Measurements from ENCODE around the gene ERMAP.

ERMAP gene, protein sequence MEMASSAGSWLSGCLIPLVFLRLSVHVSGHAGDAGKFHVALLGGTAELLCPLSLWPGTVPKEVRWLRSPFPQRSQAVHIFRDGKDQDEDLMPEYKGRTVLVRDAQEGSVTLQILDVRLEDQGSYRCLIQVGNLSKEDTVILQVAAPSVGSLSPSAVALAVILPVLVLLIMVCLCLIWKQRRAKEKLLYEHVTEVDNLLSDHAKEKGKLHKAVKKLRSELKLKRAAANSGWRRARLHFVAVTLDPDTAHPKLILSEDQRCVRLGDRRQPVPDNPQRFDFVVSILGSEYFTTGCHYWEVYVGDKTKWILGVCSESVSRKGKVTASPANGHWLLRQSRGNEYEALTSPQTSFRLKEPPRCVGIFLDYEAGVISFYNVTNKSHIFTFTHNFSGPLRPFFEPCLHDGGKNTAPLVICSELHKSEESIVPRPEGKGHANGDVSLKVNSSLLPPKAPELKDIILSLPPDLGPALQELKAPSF

DNA sequence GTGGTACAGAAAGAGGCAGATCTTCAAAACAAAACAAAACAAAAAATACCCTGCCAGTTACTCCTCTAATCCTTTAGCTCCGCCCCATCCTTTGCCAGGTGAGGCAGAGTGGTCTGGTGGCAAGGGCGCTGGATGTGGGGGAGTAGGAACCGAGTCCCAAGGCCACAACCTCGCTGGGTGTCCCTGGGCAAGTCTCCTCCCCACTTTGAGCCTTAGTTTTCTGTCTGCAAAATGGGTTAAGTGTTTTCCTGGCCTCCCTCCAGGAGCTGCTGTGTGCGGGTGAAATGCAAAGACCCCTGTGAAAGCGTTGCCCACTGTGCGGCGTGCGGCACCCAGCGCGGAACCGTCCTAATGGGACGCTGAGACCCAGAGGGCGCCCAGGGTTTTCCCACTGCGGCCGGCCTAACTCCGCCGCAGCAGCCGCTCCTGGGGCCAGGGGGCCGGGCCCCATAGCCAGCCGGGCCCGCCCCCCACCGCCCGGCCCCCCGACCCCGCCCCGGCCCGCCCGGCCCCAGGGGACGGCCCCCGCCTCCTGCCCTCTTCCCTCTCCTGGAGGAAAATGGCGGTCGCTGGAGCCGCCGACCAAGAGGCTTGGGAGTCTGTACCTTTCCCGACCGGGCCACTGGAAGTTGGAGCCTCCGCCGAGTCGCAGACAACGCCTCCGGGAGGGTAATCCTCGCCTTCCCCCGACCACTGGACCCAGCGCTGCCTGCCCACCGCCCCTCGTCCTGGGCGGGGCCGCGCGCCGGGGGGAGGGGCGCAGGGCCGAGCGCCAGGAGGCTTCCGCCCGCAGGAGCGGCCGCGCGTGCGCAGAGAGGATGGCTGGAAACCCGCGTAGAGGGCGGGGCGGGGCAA, at the start of gene ERMAP, which contains the start of gene SVBP:
ERMAP (plus strand) TSS at position 538 of the 855 bp plus-strand sequence. CDS start 13,327 bp downstream, outside the sequence.
SVBP (minus strand) TSS at position 813 of the 855 bp plus-strand sequence. CDS start 853 bp downstream, outside the sequence.
- peak; percentile 91 to 96 for DNase-seq

- no peak for DNase-seq
These were observed 49.4 kb upstream of the ERMAP start for GRCh38 chr1:42767510-42768000.

DNA sequence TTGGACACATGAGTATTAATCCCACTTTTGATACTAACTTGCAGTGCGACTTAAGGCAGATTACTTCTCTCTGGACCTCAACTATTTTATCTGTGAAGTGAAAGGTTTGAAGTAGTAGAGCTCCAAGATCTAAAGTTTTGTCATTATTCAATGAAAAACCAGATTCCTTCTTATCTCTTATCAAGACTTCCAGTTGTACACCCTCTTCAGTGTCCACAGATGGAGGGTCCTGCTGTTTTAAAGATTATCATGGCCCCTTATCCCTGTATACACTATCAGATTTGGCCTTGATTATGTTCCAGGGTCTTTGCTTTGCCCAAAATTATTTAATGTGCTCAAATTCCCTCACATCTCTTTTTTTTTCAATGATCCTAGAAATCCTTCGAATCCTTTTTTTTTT, 48.8 kb upstream of the ERMAP start:
- DNase-seq, result no peak

- DNase-seq, result no peak
These were observed 47.1 kb upstream of the ERMAP start for GRCh38 chr1:42769811-42770210.

DNA sequence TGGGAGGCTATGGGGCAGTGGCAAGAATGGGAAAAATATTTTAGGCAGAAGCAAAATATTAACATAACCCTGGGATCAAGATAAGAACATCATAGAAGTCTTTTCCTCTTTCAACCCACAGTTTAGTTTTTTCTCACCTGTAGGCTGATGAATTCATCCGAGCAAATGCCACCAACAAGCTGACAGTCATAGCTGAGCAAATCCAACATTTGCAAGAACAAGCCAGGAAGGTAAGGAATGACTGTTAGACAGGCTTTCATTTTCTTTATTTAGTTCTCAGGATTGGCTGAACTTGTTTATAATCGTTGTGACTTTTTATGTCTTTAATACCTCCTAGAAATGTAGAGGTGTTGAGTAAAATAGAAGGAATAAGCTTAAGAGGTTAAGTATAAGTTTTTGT, 43.5 kb upstream of the ERMAP start:
- no peak for DNase-seq

DNA sequence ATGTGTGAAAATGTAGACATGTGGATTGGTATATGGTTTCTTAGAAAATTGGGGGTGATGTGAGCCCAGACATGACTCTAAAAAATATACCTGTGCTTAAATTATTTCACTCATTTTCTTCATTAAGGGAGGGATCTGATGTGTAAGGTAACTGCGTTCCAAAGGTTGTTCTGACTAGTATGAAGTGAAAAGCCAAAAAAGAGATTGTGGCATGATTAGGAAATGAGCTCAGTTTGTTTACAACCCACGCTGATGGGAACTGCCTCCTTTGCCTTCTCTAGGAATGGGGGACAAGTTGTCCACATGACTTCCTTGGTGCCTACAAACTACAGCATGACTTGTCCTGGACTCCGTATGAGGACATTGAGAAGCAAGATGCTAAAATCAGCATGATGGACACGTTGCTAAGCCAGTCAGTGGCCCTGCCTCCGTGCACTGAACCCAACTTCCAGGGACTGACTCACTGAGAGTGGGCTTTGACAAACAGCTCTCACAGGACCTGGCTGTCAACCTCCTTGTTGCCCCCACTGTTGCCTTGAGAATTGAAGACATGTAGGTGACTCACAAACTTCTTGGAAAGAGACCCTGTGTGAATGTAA, 41.9 kb upstream of the ERMAP start:
- DNase-seq, result no peak

GRCh38 chr1:42776502-42776901, 40.4 kb upstream of the ERMAP start:
- no peak for DNase-seq

DNA sequence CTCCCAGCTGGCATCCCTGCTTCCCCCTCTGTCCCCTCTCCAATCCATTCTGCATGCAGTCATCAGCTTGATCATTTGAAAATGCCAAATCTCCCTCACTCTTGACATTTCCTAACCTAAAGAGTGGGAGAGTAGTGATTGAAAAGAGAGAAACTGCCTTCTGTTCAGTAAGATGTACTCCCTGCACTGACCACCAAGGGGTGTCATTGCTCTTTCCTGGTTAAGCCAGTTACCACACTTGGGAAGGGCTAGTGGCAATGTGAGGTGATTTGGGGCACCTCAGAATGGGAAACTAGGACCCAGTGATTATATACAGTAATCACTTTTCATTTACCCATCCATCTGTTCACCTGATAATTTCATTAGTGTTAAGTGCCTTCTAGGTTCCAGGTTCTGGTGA, 39.1 kb upstream of the ERMAP start:
- DNase-seq, result peak; percentile 25 to 49

GRCh38 chr1:42779725-42780124, 37.2 kb upstream of the ERMAP start:
- no peak for DNase-seq

DNA sequence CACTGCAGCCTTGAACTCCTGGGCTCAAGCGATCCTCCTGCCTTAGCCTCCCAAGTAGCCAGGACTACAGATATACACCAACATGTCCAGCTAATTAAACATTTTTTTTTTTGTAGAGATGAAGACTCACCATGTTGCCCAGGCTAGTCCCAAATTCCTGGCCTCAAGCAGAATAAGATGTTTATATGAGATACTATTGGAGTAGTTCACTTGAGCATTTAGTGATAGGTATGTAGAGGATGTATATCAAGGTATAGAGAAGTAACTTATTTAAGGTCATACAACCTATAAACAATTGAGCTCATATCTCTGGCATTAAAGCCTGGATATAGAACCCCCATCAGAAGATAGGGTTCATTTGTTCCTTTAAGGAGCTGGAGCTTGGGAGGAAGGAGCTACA, 36.7 kb upstream of the ERMAP start:
- no peak for DNase-seq

- DNase-seq, result no peak
These were observed 33.8 kb upstream of the ERMAP start for GRCh38 chr1:42783092-42783491.

DNA sequence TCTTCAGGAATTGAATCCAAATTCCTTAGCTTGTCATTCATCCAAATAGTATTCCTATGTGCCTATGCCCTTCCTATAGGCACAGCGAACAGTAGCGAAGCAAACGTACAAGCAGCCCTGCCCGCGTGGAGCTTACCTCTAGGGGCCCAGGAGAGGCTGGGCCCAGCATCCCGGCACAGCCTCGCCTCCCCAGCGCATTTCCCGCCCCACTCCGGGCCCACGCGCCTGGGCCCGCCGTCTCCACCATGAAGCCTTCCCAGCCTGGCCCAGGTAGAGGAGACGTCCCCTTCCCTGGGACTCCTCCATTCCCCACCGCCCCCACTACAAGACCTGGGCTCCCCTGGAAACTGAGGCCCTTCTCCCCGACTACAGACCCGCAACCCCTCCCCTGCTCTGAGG, 32.4 kb upstream of the ERMAP start:
- DNase-seq, result no peak

DNA sequence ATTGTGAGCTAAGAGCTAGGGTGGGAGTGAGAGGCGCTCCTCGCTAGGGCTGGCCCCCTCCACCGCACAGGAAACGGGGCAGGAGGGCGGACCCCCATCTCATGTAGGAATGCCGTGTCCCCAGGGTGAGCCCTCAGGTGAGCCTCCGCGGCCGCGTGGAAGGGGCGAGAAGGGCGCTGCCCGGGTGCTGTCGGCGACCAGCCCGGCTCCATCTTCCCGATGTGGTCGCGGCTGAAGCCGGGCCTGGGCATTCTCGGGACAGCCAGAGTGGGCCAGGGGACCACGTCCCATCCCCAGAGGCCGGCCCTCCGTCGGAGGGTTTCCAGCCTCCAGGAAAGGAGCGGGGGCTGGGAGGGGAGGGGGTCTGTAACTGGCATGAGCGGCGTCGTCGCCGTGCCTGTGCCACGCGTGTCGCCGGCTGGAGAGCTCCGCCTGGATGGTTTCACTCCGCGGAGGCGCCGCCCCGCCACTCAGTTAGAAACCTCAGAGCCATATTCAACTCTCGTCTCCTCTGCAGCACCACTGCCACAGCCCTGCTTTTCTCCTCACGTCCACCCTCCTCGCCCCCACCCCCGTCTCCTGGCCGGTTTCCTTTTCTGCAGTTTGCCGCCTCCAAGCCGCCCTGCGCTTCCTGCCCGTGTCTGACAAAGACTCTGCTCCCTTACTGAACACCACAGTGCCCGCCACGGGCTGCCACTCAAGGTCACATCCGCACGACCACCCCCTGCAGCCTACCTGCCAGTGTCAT, 31.8 kb upstream of the ERMAP start, which contains the start of gene TMEM269:
TMEM269 (plus strand) TSS at position 46 of the 748 bp plus-strand sequence. CDS start 4,903 bp downstream, outside the sequence.
- no peak for DNase-seq

DNA sequence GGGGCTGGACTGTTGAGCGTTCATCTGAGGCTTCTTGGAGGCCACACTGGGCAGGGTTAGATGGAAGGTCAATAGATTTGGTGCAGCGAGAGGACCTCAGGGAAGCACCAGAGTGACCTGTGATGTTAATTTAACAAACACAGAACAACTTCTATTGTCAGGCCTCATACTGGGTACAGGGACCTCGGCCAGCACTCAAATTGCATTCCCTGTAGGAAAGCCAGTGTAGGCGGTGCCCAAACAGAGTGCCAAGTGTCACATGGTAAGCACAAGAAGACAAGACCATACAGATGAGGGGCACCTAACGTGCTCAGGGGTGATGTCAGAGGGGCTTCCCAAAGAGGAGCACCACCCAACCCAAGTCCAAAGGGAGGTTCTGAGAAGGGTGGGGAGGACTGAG, 30.8 kb upstream of the ERMAP start:
- no peak for DNase-seq

DNA sequence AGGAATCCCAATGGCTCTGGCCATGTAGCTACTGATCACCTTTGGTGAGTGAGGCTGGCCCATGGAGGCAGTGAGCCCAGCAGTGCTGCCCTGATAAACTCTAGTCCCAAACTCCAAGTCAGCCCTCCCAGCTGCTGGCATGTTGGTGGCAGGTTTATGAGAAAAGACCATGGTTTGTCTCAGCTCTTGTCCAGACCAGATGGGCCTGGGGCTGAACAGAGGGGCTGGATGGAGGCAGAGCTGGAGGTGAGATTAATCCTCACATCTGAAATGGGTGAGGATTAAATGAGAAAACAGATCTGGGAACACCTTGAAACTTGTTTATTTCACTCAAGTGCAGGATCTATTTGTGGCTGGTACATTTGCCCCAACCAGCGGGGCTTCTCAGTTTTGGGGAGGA, 28.9 kb upstream of the ERMAP start:
- no peak for DNase-seq

DNA sequence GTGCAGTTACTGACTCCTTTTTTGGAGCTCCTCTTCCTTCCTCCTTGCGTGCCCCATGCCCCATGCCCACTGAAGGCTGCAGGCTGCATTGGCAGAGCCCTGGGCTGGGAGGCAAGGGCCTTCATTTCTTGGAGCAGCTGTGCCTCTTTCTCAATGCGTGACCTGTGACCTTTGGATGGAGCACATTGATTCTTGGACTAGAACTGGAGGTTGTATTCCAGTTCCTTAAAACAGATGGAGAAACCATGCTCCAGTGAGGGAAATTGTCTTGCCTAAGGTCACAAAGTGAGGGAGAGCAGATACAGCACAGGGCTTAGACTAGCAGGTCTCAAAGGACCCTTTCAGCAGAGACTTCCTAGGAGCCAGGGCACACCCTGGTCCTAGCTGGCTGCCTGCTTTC, 23.1 kb upstream of the ERMAP start:
- DNase-seq, result no peak

DNA sequence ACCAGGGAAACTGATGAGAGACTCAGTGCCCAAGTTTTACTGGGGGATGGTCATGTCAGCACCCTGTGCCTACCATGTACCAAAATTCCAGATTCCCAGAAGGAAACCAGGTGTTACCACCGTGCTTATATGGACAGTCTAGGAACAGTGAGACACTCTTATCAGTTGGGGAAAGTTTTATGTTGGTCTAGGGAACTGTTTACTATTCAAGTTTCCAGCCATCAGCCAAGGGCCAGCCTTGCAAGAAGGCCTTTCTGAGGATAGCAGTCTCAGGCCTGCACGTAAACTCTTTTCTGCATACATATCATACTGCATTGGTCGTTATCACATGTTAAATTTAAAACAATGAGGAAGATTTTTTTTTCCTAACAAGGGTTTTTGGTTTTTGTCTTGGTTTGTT, 19.5 kb upstream of the ERMAP start:
- no peak for DNase-seq

DNA sequence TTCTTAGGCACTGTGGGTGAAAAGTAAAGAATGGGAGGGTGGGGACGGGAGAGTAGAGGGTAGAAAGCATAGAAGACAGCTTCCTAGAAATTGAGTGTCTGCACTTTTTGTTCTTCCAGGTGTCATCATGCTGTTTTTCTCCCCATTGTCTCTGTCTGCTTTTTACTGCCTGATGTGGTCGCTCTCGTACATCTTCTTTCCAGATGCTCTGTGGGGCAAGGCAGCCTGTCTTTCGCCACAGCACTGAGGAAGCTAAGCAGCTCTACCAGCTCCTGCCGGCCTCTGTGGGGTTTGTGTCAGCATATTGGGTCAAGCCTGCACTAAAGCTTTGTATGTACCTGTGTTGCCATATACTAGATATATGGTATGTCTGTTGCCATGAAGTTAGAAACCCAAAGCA, 18.9 kb upstream of the ERMAP start:
- no peak for DNase-seq

DNA sequence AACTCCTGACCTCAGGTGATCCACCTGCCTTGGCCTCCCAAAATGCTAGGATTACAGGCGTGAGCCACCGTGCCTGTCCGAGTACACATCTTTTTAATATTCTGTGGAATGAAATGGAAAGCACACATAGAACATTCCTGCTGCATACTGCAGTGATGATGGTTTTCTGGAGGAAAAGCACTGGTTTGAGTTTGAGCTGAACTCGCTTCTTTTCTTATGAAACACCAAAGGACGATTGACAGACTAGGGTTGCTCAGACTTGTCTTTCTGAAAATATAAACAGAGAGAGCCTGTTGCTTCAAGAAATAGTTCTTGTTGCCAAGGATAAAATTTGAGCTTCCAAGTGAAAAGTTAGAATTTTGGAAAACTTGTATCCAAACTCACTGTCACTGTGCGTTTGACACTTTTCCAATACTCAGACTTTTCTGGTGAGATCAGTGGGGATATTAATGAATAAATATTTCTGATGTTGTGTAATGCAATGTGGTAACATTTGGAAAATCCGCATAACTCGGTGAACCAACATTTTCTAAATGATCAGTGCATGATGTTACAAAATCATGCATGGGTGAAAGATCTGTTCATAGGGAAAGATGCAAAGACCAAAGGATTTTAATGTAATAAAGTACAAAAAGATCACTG, 15.0 kb upstream of the ERMAP start:
- no peak for DNase-seq

DNA sequence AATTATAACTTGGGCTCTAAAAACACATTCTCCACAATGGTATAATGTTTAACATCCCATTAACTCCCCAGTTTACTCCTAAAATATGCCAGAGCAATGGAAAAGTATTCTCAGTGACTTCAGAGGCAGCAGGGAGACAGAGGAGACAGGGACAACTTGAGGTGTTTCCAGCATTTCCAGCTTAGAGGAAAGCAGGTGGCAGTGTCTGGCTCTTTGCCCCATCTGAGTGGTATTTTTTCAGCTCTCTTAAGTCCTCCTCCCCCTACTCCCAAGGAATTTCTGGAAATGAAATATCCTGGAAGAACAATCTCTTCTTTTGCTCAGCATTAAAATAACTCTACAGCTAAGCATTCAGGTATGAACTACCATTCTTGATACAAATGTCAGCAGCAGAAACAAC, 10.8 kb upstream of the ERMAP start:
- DNase-seq, result no peak

- no peak for DNase-seq
These were observed 10.3 kb upstream of the ERMAP start for GRCh38 chr1:42806593-42806992.

Data from NCI-H446 (cell line).